GM21723 (cell line): ENCODE measurements around the gene ATP9A.

Source experiments
- ATAC-seq: cut with Tn5 transposase; IDR thresholded peaks from one replicate; pipeline ENCODE4 v1.9.1; 2021; ENCODE audit warnings: mild to moderate bottlenecking, moderate library complexity; ENCODE audit not compliant: unreplicated experiment

The ATP9A gene

GRCh38 chr20:51607170-51607569, 161.0 kb downstream of the ATP9A start:
- no peak for ATAC-seq

- no peak for ATAC-seq
These were observed 163.3 kb downstream of the ATP9A start for GRCh38 chr20:51604851-51605250.

GRCh38 chr20:51602131-51602530, 166.1 kb downstream of the ATP9A start:
- ATAC-seq, result no peak

- no peak for ATAC-seq
These were observed 167.2 kb downstream of the ATP9A start for GRCh38 chr20:51600950-51601349.

- ATAC-seq, result no peak
These were observed 168.2 kb downstream of the ATP9A start for GRCh38 chr20:51600016-51600420.

- no peak for ATAC-seq
These were observed 169.6 kb downstream of the ATP9A start for GRCh38 chr20:51598556-51598955.

- ATAC-seq, result no peak
These were observed 170.6 kb downstream of the ATP9A start for GRCh38 chr20:51597389-51598231.

GRCh38 chr20:51596668-51597388, 171.4 kb downstream of the ATP9A start:
- ATAC-seq, result no peak

- no peak for ATAC-seq
These were observed 172.4 kb downstream of the ATP9A start for GRCh38 chr20:51595744-51596143.

- peak; percentile 93 for ATAC-seq
These were observed 173.1 kb downstream of the ATP9A start for GRCh38 chr20:51595058-51595532.

GRCh38 chr20:51594236-51595057, 173.7 kb downstream of the ATP9A start:
- no peak for ATAC-seq

GRCh38 chr20:51593584-51593983, 174.6 kb downstream of the ATP9A start:
- ATAC-seq, result no peak

GRCh38 chr20:51592564-51592963, 175.6 kb downstream of the ATP9A start:
- no peak for ATAC-seq

- no peak for ATAC-seq
These were observed 176.3 kb downstream of the ATP9A start for GRCh38 chr20:51591871-51592270.

- ATAC-seq, result no peak
These were observed 179.4 kb downstream of the ATP9A start for GRCh38 chr20:51588762-51589161.

GRCh38 chr20:51587145-51587544, 181.0 kb downstream of the ATP9A start:
- no peak for ATAC-seq

- ATAC-seq, result no peak
These were observed 182.2 kb downstream of the ATP9A start for GRCh38 chr20:51586005-51586440.

- no peak for ATAC-seq
These were observed 183.0 kb downstream of the ATP9A start for GRCh38 chr20:51585148-51585547.

GRCh38 chr20:51584737-51585136, 183.5 kb downstream of the ATP9A start:
- no peak for ATAC-seq

- ATAC-seq, result no peak
These were observed 184.1 kb downstream of the ATP9A start for GRCh38 chr20:51584116-51584515.

- no peak for ATAC-seq
These were observed 184.7 kb downstream of the ATP9A start for GRCh38 chr20:51583499-51583898.
